Measurements from ENCODE around the gene FREM1.
"Not testable (repeated sequence)": the region's sequence is repeated elsewhere in the genome, so short reads cannot be mapped to it uniquely, and the experiment has no call there.

FREM1 gene

DNA sequence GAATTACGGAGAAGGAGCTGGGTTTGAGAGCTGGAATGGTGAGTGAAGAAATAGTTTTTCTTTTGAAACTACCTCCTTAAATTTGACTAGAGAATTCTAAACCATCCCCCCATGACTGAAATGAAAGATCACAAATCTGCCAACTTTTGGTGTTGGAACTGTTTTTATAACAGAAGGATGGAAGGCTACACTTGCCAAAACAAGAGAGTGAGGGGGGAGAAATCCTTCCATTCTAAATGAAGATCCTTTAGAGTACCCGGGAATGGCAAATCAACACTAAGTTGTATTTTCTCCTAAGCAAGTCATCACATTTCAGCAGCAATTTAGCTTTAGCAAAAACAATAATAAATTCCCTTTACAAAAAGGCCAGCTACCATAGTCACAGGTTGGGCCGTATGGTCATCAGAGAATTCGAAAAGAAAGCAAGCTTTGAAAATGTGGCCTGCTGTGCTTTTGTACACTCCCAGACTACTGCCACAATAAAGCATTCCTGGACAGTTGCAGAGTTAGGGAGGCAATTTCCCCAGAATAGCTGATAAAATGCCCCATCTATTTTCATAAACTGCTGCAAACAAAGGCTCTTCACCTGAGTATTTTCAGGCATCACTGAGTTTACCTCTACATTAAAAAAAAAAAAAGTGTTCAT lies 25.0 kb upstream of the FREM1 start:
- H3K4me1 ChIP-seq: no peaks in the 10 kb centered on the region
- H3K9me3 ChIP-seq: no peaks in the 10 kb centered on the region
- H3K27me3 ChIP-seq: no peaks in the 10 kb centered on the region
- H3K27ac ChIP-seq: no peak overlapping the region
- no peak for TF ChIP-seq Cebpa-rat (IDR thresholded peaks at IDR 0.05)
- no peak overlapping the region for H3K4me3 ChIP-seq
- H3K4me2 ChIP-seq: no peak overlapping the region
- no peaks in the 10 kb centered on the region for H4K20me1 ChIP-seq
- H3K9ac ChIP-seq: no peak overlapping the region
- H3K36me3 ChIP-seq: no peaks in the 10 kb centered on the region

DNA sequence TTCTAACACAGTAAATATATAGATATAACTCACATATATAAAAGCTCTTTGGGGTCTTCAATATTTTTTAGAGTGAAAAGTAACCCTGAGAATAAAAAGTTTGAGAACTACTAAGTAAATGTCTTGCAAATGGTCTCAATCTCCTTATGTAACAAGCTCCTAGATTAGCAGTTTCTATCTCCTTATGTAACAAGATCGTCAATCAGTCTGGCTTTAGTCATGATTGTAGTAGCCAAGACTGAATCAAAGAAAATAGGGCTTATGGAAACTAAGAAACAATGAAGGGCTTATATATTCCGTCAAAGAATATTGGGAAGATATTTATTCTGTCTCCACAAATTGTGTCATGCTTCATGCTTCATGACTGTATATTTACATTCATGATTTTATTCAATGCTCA lies 22.4 kb upstream of the FREM1 start:
- no peaks in the 10 kb centered on the region for H3K4me1 ChIP-seq
- no peaks in the 10 kb centered on the region for H3K36me3 ChIP-seq
- no peak overlapping the region for H3K4me3 ChIP-seq
- no peaks in the 10 kb centered on the region for H3K27me3 ChIP-seq
- no peak overlapping the region for H3K4me2 ChIP-seq
- no peak overlapping the region for H3K9ac ChIP-seq
- H4K20me1 ChIP-seq: no peaks in the 10 kb centered on the region
- no peak overlapping the region for H3K27ac ChIP-seq
- H3K9me3 ChIP-seq: no peaks in the 10 kb centered on the region
- TF ChIP-seq Cebpa-rat (IDR thresholded peaks at IDR 0.05): no peak

DNA sequence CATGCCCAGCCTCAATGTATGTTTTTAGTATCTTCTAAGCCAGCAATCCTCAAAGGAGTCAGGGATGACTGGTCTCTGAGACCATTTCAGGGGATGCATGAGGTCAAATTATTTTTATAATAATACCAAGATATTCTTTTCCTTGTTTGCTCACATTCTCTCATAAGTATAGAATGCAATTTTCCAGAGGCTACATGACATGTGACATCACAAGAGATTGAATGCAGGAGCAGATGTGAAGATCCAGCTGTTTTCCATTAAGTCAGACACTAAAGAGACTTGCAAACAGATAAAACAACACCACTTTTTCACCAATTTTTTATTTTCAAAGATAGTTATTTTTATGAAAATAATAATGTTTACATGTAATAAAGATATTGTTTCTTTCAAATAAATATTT lies 22.0 kb upstream of the FREM1 start:
- Histone ChIP-seq H3K4me3 (no peak overlapping the region), H3K4me2 (no peak overlapping the region), H4K20me1 (no peaks in the 10 kb centered on the region), H3K9me3 (no peaks in the 10 kb centered on the region), H3K27ac (no peak overlapping the region), H3K27me3 (no peaks in the 10 kb centered on the region), H3K4me1 (no peaks in the 10 kb centered on the region), H3K9ac (no peak overlapping the region), H3K36me3 (no peaks in the 10 kb centered on the region)
- no peak for TF ChIP-seq Cebpa-rat (IDR thresholded peaks at IDR 0.05)

DNA sequence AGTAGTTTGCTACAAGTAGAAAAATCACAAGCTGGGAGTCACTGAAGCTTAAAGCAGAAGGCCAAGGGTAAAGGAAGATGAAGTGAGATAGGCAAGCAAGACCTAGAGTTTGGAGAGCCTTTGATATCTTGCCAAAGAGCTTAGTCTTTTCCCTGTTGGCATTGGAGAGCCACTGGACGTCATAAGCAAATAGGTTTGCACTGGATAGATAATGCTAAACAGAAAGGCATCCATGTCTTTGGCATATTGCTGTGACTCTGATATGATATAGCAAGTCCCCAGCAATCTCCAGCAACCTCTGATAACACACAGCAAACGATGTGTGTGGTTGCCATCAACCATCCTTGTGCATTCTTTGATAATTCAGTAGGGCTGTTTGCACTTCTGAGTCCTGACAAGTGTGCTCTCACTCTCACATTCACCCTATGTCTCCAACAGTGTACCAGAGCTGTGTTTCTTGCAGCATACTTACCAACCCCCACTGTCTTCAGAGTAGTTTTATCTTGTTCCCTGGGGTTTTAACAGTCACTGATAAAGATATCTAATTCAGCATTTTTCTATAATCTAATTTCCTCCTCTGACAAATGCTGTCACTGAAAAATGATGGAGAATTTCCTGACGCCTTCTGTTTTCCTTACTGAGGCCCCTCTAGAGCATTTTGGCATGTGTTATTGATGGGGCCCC lies 16.9 kb upstream of the FREM1 start:
- no peak for TF ChIP-seq Cebpa-rat (IDR thresholded peaks at IDR 0.05)
- H3K4me1 ChIP-seq: no peaks in the 10 kb centered on the region
- H3K4me2 ChIP-seq: no peak overlapping the region
- H3K9me3 ChIP-seq: no peaks in the 10 kb centered on the region
- no peak overlapping the region for H3K4me3 ChIP-seq
- no peak overlapping the region for H3K27ac ChIP-seq
- no peaks in the 10 kb centered on the region for H4K20me1 ChIP-seq
- no peaks in the 10 kb centered on the region for H3K36me3 ChIP-seq
- H3K27me3 ChIP-seq: no peaks in the 10 kb centered on the region
- H3K9ac ChIP-seq: no peak overlapping the region

DNA sequence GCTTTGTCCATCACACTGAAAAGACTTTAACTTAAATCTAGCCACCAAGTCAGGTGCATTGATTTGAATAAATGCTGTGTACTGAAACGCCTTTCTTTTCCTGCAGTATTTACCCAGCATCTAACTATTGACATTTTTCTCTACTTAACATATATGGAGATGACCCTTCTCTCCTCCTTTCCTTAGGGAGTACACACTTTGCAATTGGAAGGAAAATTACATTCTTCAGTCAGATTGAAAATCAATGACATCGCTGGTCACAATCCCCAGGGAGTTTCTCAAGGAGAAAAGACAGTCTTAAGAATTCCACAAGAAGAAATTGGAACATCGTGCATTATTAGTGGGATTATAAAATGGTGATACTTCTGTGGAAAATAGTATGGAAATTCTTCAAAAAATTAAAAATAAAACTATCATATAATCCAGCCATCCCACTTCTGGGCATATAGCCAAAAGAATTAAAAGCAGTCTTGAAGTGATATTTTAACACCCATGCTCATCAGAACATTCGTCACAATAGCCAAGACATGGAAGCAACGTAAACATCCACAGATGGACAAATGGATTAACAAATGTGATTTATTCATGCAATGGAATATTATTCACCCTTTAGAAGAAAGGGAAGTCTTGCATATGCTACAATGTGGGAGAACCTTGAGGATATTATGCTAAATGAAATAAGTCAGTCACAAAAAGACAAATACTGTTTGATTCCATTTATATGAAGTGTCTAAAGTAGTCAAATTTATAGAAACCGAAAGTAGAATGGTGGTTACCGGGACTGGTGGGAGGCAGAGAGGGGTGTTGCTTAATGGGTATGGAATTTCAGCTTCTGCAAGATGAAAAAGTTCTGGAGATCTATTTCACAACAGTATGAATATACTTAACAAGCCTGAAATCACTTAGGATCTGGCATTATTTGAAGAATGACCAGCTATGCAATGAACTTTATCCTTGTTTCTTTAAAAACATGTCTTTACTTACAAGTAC lies 14.3 kb upstream of the FREM1 start:
- H3K4me1 ChIP-seq: no peaks in the 10 kb centered on the region
- TF ChIP-seq Cebpa-rat (IDR thresholded peaks at IDR 0.05): no peak
- no peak overlapping the region for H3K9ac ChIP-seq
- no peaks in the 10 kb centered on the region for H3K27me3 ChIP-seq
- no peak overlapping the region for H3K4me2 ChIP-seq
- no peaks in the 10 kb centered on the region for H4K20me1 ChIP-seq
- no peak overlapping the region for H3K4me3 ChIP-seq
- H3K27ac ChIP-seq: no peak overlapping the region
- H3K9me3 ChIP-seq: no peaks in the 10 kb centered on the region
- H3K36me3 ChIP-seq: no peaks in the 10 kb centered on the region

DNA sequence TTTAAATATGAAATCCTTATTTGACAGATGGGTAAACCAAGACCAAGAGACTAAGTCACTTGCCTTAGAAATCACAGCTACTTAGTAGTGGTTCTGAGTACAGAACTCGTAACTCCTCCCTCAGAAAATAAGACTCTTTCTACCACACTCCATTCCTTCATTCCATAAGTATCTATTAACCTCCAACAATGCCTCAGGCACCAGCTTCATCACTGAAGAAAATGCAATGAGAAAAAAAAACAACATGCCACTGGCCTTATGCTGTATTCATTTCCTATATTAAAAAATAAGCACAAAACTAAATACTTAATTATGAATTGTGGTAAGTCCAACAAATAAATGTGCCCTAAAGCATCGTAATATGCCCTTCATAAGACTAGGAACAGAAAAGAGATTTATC lies 13.5 kb upstream of the FREM1 start:
- H4K20me1 ChIP-seq: no peaks in the 10 kb centered on the region
- no peak overlapping the region for H3K4me3 ChIP-seq
- H3K36me3 ChIP-seq: no peaks in the 10 kb centered on the region
- TF ChIP-seq Cebpa-rat (IDR thresholded peaks at IDR 0.05): no peak
- no peaks in the 10 kb centered on the region for H3K9me3 ChIP-seq
- H3K4me2 ChIP-seq: no peak overlapping the region
- H3K27me3 ChIP-seq: no peaks in the 10 kb centered on the region
- no peaks in the 10 kb centered on the region for H3K4me1 ChIP-seq
- H3K27ac ChIP-seq: no peak overlapping the region
- H3K9ac ChIP-seq: no peak overlapping the region

DNA sequence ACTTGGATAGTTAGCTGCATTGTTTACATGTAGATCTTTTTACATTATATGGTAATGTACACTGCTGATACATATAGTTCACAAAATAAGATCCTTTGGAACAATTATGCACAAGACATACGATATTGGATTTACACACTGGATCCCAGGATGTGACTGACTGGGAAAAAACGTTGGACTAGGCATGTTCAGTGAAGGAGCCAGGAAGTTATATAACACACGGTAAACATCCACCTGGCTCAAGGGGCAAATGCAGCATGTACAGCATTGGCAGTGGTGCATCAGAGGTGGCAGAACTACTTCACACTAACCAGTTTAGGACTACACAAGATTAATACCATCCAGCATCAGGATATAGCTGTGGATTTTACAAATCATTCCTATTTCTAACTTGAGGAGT lies 10.6 kb upstream of the FREM1 start:
- not testable (repeated sequence) for H3K9me3 ChIP-seq, H3K4me3 ChIP-seq, H3K9ac ChIP-seq, H3K4me2 ChIP-seq, H3K27me3 ChIP-seq, H4K20me1 ChIP-seq, H3K27ac ChIP-seq, H3K36me3 ChIP-seq, H3K4me1 ChIP-seq

DNA sequence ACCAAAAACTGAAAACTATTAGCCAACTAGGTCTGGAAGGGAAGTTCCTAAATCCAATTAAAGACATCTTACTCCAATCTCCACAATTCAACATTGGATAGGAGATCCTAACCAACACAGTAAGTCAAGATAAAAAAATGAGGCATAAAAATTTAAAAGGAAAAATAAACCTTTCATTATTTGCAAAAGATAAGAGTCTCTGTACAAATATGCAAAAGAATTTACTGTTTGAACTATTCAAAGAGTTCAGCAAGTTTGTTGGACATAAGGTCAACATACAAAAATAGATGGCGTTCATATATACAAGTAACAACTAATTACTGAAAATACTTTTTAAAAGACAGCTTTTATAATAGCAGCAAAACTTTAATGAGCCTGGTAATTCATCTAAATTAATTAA lies 3.1 kb upstream of the FREM1 start:
- Histone ChIP-seq H3K4me2 (no peak overlapping the region), H3K9ac (no peak overlapping the region), H3K36me3 (no peaks in the 10 kb centered on the region), H3K27ac (no peak overlapping the region), H3K4me3 (no peak overlapping the region), H3K27me3 (no peaks in the 10 kb centered on the region), H3K4me1 (no peaks in the 10 kb centered on the region), H3K9me3 (no peaks in the 10 kb centered on the region), H4K20me1 (no peaks in the 10 kb centered on the region)
- TF ChIP-seq Cebpa-rat (IDR thresholded peaks at IDR 0.05): no peak

DNA sequence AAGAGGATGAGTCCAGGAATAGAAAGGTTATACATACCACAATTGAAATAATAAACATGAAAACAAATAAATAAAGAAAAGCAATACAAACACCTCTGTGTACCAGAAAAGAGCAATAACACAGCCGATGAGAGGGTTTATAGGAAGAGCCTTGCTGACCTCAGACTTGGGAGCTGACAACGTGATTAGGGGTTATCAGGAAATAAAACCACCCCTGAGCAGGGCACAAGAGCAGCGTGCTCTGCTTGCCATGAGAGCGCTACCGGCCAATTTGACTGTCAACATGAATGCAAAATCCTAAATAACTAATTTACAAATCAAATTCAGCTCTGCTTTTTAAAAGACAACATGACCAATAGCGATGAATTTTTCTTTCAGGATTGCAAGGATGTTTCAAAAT lies 2.6 kb upstream of the FREM1 start:
- H3K36me3 ChIP-seq: no peaks in the 10 kb centered on the region
- TF ChIP-seq Cebpa-rat (IDR thresholded peaks at IDR 0.05): no peak
- H3K4me3 ChIP-seq: no peak overlapping the region
- H3K4me2 ChIP-seq: no peak overlapping the region
- no peaks in the 10 kb centered on the region for H4K20me1 ChIP-seq
- H3K27ac ChIP-seq: no peak overlapping the region
- H3K9me3 ChIP-seq: no peaks in the 10 kb centered on the region
- H3K9ac ChIP-seq: no peak overlapping the region
- H3K27me3 ChIP-seq: no peaks in the 10 kb centered on the region
- H3K4me1 ChIP-seq: no peaks in the 10 kb centered on the region

DNA sequence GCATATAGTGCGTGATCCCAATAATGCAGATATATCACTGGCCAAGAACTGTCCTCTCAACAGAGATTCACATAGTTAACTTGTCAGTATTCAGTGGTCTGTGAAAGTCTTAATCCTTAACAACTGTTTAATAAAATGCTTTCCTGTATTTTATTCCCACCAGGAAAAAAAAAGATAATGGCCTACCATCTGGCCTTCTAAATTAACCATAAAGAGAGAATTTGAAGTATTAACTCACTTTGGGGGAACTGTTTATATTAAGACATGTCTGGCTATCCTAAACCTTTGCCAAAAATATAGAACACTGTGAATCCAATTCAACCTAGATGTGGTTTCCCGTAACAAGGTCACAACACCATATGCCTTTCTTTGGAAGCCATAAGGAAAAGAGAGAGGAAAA lies 818 bp upstream of the FREM1 start:
- no peak overlapping the region for H3K27ac ChIP-seq
- no peak overlapping the region for H3K4me3 ChIP-seq
- H3K9ac ChIP-seq: no peak overlapping the region
- H3K4me1 ChIP-seq: no peaks in the 10 kb centered on the region
- no peak overlapping the region for H3K4me2 ChIP-seq
- no peaks in the 10 kb centered on the region for H3K9me3 ChIP-seq
- TF ChIP-seq Cebpa-rat (IDR thresholded peaks at IDR 0.05): no peak
- H3K36me3 ChIP-seq: no peaks in the 10 kb centered on the region
- no peaks in the 10 kb centered on the region for H4K20me1 ChIP-seq
- no peaks in the 10 kb centered on the region for H3K27me3 ChIP-seq
